GM18517 (cell line): ENCODE measurements around the gene OBSL1.

Source experiments
- ATAC-seq: cut with Tn5 transposase; IDR thresholded peaks from one replicate; pipeline ENCODE4 v1.9.1; 2021; ENCODE audit warnings: mild to moderate bottlenecking, moderate library complexity; ENCODE audit not compliant: unreplicated experiment

The OBSL1 gene

GRCh38 chr2:219552382-219553167 lies 18.8 kb downstream of the OBSL1 start:
- ATAC-seq, result peak; percentile 90

- peak; percentile 16 for ATAC-seq
Observed at GRCh38 chr2:219551441-219552381, 19.6 kb downstream of the OBSL1 start.

- ATAC-seq, result no peak
Observed at GRCh38 chr2:219549619-219550018, 21.7 kb downstream of the OBSL1 start.

- no peak for ATAC-seq
Observed at GRCh38 chr2:219548990-219549389, 22.3 kb downstream of the OBSL1 start.

GRCh38 chr2:219547621-219548020 lies 23.7 kb downstream of the OBSL1 start:
- no peak for ATAC-seq

- ATAC-seq, result no peak
Observed at GRCh38 chr2:219545943-219546352, 25.4 kb downstream of the OBSL1 start.

GRCh38 chr2:219545295-219545942 lies 25.9 kb downstream of the OBSL1 start:
- no peak for ATAC-seq

- no peak for ATAC-seq
Observed at GRCh38 chr2:219544567-219544966, 26.8 kb downstream of the OBSL1 start.

- peak; percentile 68 for ATAC-seq
Observed at GRCh38 chr2:219543596-219544358, 27.6 kb downstream of the OBSL1 start, which contains the start of the genes CHPF and TMEM198. Gene CHPF (minus strand): TSS chr2:219543809. CDS start chr2:219543538, 271 bp downstream. Gene TMEM198 (plus strand): TSS chr2:219544028. CDS start chr2:219544728, 700 bp downstream.

- peak; percentile 33 for ATAC-seq
Observed at GRCh38 chr2:219542931-219543595, 28.3 kb downstream of the OBSL1 start.

GRCh38 chr2:219541611-219542180 lies 29.6 kb downstream of the OBSL1 start:
- ATAC-seq, result peak; percentile 62

GRCh38 chr2:219540784-219541504 lies 30.4 kb downstream of the OBSL1 start:
- ATAC-seq, result no peak

GRCh38 chr2:219539926-219540678 lies 31.2 kb downstream of the OBSL1 start:
- no peak for ATAC-seq

- ATAC-seq, result no peak
Observed at GRCh38 chr2:219538956-219539788, 32.2 kb downstream of the OBSL1 start.

GRCh38 chr2:219538504-219538951 lies 32.8 kb downstream of the OBSL1 start:
- no peak for ATAC-seq

- ATAC-seq, result no peak
Observed at GRCh38 chr2:219537657-219538488, 33.5 kb downstream of the OBSL1 start.
